ENCODE measurements around the gene RASGRP1.
"Not testable (repeated sequence)": the region's sequence is repeated elsewhere in the genome, so short reads cannot be mapped to it uniquely, and the experiment has no call there.

RASGRP1 gene

DNA sequence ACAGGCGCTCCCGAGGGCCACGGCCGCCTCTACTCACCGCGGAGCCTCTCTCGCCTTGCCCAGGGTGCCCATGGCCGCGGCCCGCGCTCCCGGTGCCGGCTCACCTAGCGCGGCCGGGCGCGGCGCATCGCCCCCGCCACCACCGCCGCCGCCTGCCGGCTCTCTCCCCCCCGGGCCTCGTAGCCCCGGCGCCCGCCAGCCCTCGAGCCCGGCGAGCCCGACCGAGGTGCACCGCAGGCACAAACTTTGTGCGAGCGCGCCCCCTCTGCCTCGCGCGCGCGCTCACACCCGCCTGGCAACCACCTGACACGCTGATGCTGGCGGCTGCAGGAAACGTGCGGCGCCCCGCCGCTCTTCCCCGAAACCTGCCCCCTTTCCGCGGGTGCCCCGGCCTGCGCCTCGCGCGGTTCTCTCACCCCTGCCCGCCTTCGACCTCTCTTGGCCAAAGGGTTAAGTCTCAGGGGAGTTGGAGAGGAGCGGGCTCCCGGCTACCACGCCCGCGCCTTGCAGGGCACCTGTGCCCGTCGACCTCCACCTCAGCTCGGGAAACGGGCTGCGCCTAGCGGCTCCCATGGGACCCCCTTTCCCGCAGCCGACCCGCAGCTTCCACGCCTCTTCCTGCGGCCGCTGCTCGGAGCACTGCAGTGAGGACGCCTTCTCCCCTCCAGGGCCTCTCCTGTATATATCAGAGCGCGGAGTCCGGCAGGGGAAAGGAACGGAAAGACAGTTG, at the start of gene RASGRP1:
Gene RASGRP1 (minus strand): TSS at position 258 of the 730 bp plus-strand sequence. CDS start 186 bp downstream, at position 72.
- DNase-seq: peak; percentile 13

GRCh38 chr15:38613085-38613484, 48.5 kb upstream of the RASGRP1 start:
- no peak for DNase-seq

DNA sequence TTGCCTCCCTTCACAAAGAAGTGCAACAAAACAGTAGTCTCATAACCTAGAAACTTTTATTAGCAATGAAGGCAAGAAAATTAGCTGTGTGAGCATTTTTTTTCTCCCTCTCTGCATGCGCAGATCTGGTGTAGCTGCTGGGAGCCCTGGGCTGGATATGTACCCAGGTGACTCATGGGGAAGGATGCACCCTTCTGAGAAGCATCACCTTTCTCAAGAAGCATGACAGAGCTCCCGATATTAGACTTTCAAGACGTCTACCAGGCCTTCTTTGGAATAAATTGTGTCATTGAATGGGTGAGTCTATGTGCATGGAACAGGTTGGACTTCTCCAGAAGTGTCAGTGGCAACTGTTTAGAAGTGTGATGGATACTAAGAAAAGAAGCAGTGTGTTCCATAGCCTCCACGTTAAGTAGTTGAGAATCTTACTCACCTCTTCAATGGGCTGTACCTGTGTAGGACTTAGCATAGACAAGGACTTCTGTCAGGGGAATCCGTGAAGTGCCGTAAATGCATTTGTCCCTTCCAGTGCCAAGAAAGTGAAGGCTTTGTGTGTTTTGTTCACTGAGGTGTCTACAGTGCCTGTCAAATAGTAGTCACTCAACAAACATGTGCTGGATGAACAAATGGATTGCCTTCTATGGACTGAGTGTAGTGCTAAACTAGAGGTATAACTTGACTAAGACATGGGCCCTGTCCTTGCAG, 47.7 kb upstream of the RASGRP1 start:
- no peak for DNase-seq

DNA sequence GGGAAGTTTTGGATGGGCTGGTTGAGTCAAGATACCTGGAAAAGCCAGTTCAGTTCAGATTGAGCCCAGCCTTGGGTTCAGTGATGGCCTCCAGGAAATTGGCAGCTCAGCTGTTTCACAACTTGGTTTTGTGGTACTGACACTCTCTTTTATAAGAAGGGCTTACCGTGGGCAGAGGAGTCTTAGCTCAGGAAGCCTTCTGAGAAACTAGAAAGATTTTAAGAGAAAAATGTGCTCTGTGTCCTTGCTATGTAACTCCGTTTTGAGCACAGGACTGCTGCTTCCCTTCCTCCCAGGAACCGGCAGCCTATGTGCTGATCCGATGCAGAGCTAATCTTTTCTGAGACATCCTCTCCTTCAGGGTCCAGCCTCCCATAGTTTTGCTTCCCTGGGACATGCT, 46.6 kb upstream of the RASGRP1 start:
- DNase-seq: no peak

DNA sequence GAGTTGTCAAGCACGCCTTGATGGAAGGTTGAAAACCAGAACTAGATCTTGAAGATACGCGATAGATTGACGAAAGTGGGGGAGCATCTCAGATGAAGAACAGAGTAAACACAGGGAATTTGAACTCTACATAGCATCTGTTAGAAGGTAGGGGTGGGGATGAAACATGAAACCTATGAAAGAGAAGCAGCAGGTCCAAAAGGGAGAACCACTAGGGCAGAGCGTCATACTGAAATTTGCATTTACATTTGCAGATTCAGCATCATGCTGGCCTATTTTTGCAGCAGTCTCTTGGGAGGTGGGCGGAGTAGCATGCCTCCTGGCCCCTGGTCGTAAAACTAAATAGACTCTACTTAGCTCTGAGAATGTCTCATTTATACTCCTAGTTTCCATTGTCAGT, 46.1 kb upstream of the RASGRP1 start:
- DNase-seq: no peak

DNA sequence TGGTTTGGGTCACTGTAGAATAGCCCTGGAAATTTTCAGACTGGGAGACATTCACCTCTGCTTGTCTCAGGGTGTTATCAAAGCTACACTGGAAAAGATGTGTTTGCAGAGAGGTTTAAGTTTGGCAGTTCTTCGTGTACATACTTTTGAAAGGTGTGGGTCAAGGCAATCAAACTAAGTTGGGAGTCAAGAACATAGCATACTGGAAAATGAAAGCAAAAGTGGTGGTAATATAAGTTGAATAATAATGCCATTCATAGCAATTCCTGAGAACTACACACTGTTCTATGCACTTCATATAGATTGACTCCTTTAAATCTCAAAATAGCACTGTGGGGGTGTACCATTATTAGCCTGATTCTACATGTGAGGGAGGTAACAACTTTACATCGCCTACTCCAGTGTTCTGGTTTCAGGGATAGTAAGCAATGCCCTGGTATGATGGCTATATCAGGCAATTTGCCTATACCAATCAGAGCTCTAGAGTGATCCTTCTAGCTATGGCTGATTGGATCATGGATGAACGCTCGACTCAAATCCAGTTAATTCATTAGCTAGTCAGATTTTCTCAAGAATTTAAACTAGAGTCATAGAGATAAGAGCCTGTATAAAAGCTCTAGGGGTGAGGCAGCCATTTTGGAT, 44.6 kb upstream of the RASGRP1 start:
- DNase-seq: no peak

DNA sequence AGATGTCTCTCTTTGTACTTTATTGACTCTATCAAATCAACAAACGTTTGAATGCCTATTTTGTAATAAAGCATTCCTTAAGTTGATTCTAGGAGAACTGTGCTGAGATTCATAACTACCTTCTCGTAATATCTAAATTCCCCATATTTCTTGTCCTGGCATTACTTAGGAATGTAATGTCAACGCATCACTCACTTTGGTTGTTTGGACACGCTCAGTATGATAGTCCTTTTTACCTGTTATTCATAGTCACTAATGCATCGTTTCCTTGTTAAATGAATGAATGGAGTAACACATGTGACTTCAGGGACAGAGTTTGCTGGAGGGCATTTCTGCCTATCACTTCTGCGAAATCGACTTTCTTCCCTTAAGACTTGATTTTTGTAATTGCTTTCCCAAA, 44.1 kb upstream of the RASGRP1 start:
- no peak for DNase-seq

- no peak for DNase-seq
These were observed 41.1 kb upstream of the RASGRP1 start for GRCh38 chr15:38605744-38606143.

- DNase-seq: no peak
These were observed 39.1 kb upstream of the RASGRP1 start for GRCh38 chr15:38603672-38604071.

DNA sequence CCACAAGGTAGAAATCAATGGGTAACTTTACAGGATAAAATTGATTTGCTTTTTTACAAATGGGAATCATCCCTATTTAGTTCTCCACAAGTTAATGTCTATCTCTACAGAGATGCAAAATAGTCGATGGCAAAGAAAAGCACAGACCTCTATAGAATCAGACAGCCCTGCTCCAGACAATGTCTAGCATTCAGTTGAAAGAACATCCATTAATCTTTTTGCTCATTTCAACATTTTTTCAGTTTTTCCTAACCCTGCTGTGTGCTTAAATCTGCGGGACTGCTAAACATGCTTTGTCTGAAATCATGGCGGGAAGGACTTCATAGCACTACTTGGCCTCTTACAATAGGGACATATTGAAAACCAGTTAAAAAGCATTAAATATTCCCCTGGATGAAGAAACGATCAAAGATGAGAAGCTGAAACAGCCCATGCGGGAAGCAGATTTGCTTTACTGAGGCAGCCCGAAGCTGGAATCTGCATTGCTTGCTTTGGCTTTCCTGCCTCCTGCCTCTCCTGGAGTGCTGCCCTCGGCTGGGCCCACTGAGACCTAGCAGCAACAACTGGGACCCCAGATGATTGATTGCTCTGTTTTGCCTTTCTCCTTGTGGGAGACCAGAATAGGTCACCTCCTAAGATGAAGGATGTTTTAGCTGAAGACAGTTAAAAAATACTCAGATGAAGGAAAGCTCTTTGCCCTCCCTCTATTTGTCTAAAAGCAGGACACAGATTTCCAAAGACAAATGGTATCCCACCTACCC, 38.5 kb upstream of the RASGRP1 start:
- DNase-seq: no peak

- no peak for DNase-seq
These were observed 35.6 kb upstream of the RASGRP1 start for GRCh38 chr15:38600236-38600635.

DNA sequence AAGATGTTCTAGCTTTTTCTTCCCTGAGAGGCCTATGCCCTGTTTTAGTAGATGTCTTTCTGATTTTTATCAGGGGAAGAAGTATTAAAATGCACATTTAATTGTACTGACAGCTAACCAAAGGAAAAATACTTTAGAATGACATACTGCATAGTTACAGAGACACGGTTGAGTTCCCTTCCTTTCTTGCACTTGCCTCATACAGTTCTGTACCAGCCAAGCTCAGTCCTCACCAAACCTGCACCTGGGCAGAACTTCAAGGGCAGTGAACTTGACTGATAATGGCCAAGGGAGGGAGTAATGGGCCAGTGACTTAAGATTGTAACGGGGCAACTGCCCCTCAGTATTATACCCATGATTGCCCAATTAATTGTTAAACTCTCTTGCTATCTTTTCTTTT, 34.1 kb upstream of the RASGRP1 start:
- no peak for DNase-seq

DNA sequence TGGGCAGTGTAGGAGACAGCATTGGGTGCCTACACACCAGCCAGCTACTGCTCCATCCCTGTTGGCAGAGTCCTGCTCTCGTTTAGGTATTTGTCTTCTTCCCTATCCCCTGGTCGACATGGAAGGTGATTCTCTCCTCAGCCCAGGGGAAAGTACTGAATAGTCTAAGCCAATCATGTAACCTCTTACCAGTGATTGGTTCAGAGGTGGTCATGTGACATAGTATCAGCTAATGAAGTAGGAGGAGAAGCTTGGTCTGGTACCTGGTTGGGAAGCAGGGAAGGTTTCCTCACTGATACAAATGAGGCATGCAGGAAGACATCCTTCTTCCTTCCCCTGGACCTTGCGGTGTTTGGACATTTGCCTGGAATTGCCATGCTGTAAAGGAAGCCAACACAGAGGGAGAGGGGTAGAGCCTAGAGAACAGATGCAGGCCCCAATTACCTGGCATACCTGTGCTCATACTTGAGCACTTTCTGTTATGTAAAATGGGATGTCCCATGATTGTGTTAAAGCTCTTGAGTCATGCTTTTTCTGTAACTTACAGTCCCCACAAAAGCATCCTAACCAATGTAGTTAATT, 32.7 kb upstream of the RASGRP1 start:
- DNase-seq: no peak

DNA sequence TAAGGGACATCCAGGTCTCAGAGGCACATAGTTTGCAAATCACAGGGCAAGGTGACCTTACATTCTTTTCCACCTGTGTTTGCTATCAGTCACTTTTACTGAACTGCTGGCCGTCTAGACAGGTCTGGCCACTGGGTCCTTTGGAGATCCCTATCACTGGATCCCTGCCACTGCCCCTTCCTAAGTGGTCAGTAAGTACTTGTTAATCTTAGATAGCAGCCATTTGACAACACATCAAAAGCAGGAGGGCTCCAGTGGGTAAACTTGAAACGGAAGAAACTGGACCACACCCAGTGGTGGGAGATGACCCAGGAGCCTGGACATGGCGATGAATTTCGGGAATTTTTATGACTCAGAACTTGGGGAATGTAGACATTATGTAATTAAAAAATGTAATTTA, 28.9 kb upstream of the RASGRP1 start:
- no peak for DNase-seq

DNA sequence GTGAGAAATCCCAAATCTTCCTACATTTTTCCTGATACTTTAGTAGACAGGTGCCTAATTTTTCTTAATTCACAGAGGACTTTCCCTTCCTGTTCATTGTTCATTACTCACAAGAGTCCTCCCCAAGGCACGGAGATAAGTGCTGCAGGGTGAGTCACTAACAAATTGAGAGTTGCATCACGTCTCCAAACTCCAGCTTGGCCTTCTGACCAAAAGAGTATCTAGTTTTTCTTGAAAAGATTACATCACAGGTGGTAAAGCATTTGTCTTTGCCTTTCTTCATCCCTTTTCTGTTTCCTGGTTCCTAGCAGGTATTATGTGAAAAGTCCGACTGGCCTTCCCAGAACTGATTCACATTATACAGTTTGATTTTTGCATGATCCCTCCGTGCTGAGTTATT, 24.9 kb upstream of the RASGRP1 start:
- no peak for DNase-seq

DNA sequence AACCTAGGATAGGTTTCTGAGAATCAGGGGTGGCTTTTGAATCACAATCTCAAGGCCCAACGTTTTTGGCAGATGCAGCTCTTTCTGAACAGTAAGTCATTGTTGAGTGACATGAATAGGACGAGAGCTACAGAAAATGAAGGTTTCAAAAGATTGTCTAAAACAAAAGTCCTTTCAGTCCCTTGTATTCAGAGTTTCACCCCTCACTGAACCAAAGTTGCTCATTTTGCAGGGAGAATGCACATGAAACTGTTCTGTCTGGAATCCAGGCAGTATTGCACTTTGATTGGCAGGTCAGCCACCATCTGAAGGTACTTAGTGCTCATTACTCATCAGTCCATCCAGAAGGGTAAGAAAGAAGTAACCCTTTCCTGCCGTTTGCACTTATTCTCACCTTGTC, 24.1 kb upstream of the RASGRP1 start:
- no peak for DNase-seq

- no peak for DNase-seq
These were observed 22.6 kb upstream of the RASGRP1 start for GRCh38 chr15:38587214-38587613.

- DNase-seq: not testable (repeated sequence)
These were observed 21.4 kb upstream of the RASGRP1 start for GRCh38 chr15:38586005-38586404.

GRCh38 chr15:38578626-38579025, 14.0 kb upstream of the RASGRP1 start:
- DNase-seq: no peak

DNA sequence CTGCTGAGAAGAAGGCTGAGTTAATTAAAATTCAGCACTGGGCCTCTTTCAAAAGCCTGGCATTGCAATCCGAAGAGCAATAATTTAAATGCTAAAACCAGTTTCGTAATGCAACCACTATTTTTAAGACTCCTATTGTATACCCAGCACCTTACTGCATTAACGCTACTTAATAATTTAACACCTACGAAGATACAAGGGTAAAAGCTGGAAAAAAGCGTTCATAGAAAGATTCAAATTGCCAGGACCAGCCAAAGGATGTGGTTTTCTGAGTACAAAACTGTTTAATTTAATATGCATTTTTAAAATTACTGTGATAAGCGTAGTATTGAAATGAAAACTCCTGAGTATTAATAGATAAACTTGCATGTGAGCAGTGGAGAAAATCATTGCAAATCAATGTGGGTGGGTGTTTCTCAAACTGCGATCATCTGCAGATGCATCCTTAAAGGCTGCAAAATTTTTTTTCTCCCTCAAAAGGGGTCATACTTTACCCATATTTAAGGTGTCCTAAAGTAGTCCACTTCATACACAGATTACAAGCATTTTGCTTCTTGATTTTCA, 12.9 kb upstream of the RASGRP1 start:
- no peak for DNase-seq

GRCh38 chr15:38576837-38577236, 12.2 kb upstream of the RASGRP1 start:
- DNase-seq: no peak

GRCh38 chr15:38576261-38576660, 11.6 kb upstream of the RASGRP1 start:
- no peak for DNase-seq

GRCh38 chr15:38565287-38565670, 665 bp upstream of the RASGRP1 start:
- no peak for DNase-seq
